GM21737 (cell line): ENCODE results near the gene PANK1.

Experiments used
- ATAC-seq: cut with Tn5 transposase; IDR thresholded peaks from one replicate; pipeline ENCODE4 v1.9.1; 2021; ENCODE audit warnings: mild to moderate bottlenecking, moderate library complexity; ENCODE audit not compliant: unreplicated experiment

The PANK1 gene

GRCh38 chr10:89540420-89540949, 104.6 kb downstream of the PANK1 start:
- no peak for ATAC-seq

- no peak for ATAC-seq
Observed at GRCh38 chr10:89537364-89537763, 107.7 kb downstream of the PANK1 start.

GRCh38 chr10:89536013-89536354, 109.1 kb downstream of the PANK1 start:
- ATAC-seq = no peak

- ATAC-seq = no peak
Observed at GRCh38 chr10:89535171-89536012, 109.7 kb downstream of the PANK1 start, which contains the start of gene SLC16A12. Gene SLC16A12, minus strand, starts transcription at chr10:89535594. Its CDS starts 73,016 bp downstream, at chr10:89462578.

GRCh38 chr10:89534826-89535166, 110.2 kb downstream of the PANK1 start:
- no peak for ATAC-seq
